Pancreas (tissue), 10 donors: ENCODE results near the gene PHKG1. TPM values are rescaled to one million over a fixed set of nuclear protein-coding genes. Genes with fewer than 3 reads are reported as not detected.
A peak's percentile ranks its signal among the peaks of the same experiment; 100 is the strongest.
"Not testable (repeated sequence)": the region's sequence is repeated elsewhere in the genome, so short reads cannot be mapped to it uniquely, and the experiment has no call there.

Experiments used
- ATAC-seq, 4 donors: fragments of 200-7000 bp; cut with Tn5 transposase; one replicate each; pipeline versions ENCODE4 v1.8.0 to v1.9.1; 2020; ENCODE audit warnings: mild to moderate bottlenecking in 4 of 4, moderate library complexity in 4 of 4
- DNase-seq, 6 donors: peaks; one replicate each; pipeline ENCODE4 v3.0.0-alpha.2; 2020
- FAIRE-seq: peaks from 2 replicates; lab custom pipeline; 2012; peaks lifted over from hg19 to GRCh38; lab: Jason Lieb, UNC
- H3K27ac ChIP-seq, 4 donors: fragments of 200-600 bp; sonication (generic); 1 replicate in 3 of 4; 2 replicates in 1 of 4; pipeline versions ENCODE4 v1.5.0 to v1.8.0; 2020
- H3K27me3 ChIP-seq, 4 donors: fragments of 200-600 bp; one replicate each; pipeline ENCODE4 v1.8.0; 2021
- H3K36me3 ChIP-seq, 3 donors: fragments of 200-600 bp; sonication (generic) in 1 of 3; one replicate each; pipeline versions ENCODE4 v1.5.0 to v1.8.0; 2020 to 2021
- H3K4me1 ChIP-seq, 3 donors: fragments of 200-600 bp; one replicate each; pipeline ENCODE4 v1.8.0; 2021
- H3K4me3 ChIP-seq, 4 donors: fragments of 200-600 bp; sonication (generic) in 2 of 4; one replicate each; pipeline versions ENCODE4 v1.5.0 to v1.8.0; 2020 to 2021
- H3K9me3 ChIP-seq, 4 donors: fragments of 200-600 bp; one replicate each; pipeline ENCODE4 v1.8.0; 2021
- WGBS, 2 donors: extraction: QIAGEN DNeasy Blood & Tissue Kit; methylation state at CpG; one replicate each; pipeline ENCODE4 v1.1.7; 2013; 5-methylcytosine and 5-hydroxymethylcytosine counted together
- intact Hi-C, 3 donors: fragments of 100-400 bp; cut with DNase I; formaldehyde crosslinking; loops; one replicate each; pipeline versions ENCODE4 v1.11.1 to v1.14.2; 2022
- polyA plus RNA-seq, 2 donors: library from polyadenylated mRNA; stranded (reverse); fragments of 200-250 nt; gene quantifications; one replicate each; pipeline ENCODE4 v1.2.3, GENCODE V29; 2013
- total RNA-seq, 6 donors: library from RNA; stranded (reverse); fragmentation: NEBNext Ultra II Directional in 4 of 6; extraction: Animal tissue kit (Norgen Biotek cat#: 25700) in 4 of 6; gene quantifications; one replicate each; pipeline versions ENCODE4 v1.2.1 to v1.2.4, GENCODE V29; 2021 to 2023
- TF ChIP-seq, protein P1 (sequence below), 4 donors: fragments of 200-600 bp; sonication (generic) in 3 of 4; IDR thresholded peaks; one replicate each; pipeline versions ENCODE4 v1.5.0 to v1.8.0; 2021; ENCODE audit warnings: antibody characterized with exemption in 4 of 4
- donor health status: healthy with polysubstance abuse.
- donor health status: DM: no; HTN: no; CAD: no; lungs with moderate emphysema.
- donor health status: DM: no; HTN: no; CAD: no.
- donor health status: control.
- donor health status: control.
- donor health status: Bipolar disorder and iron deficiency.
- donor health status: DM: yes; HTN: yes; CAD: no.
- donor health status: DM: no; HTN: no; CAD: no.
- donor health status: DM: no; HTN: no; CAD: no.
- donor health status: DM: yes; HTN: yes; CAD: no.

The PHKG1 gene
- total and polyA plus RNA-seq, 8 donors: 0.16 to 1.6 (median 0.61) TPM

GRCh38 chr7:56083150-56083785 is 9.5 kb downstream of the PHKG1 start:
- TF ChIP-seq, protein P1, sequence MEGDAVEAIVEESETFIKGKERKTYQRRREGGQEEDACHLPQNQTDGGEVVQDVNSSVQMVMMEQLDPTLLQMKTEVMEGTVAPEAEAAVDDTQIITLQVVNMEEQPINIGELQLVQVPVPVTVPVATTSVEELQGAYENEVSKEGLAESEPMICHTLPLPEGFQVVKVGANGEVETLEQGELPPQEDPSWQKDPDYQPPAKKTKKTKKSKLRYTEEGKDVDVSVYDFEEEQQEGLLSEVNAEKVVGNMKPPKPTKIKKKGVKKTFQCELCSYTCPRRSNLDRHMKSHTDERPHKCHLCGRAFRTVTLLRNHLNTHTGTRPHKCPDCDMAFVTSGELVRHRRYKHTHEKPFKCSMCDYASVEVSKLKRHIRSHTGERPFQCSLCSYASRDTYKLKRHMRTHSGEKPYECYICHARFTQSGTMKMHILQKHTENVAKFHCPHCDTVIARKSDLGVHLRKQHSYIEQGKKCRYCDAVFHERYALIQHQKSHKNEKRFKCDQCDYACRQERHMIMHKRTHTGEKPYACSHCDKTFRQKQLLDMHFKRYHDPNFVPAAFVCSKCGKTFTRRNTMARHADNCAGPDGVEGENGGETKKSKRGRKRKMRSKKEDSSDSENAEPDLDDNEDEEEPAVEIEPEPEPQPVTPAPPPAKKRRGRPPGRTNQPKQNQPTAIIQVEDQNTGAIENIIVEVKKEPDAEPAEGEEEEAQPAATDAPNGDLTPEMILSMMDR (IDR thresholded peaks at IDR 0.05): no peak
- Histone ChIP-seq H3K4me3 (no peak overlapping the region), H3K36me3 (no peaks in the 10 kb centered on the region), H3K9me3 (no peaks in the 10 kb centered on the region), H3K27me3 (no peaks in the 10 kb centered on the region), H3K4me1 (peaks cover 3 to 14% (median 8%) of the 10 kb centered on the region in 3 donors), H3K27ac (no peak overlapping the region)
- ATAC-seq (peak in 2 of 4 donors; percentile 26 to 40), DNase-seq (peak in 5 of 6 donors; percentile 26 to 81 (median 63)), FAIRE-seq (no peak)
- WGBS, 2 donors: 46 to 48% methylated on average over 13 of the region's 13 CpGs
- intact Hi-C loops: no loop called here

GRCh38 chr7:56081626-56082340 is 11.0 kb downstream of the PHKG1 start:
- no peak for FAIRE-seq
- intact Hi-C loops: no loop called here
- Histone ChIP-seq H3K27ac (no peak overlapping the region), H3K4me1 (peaks cover 3 to 14% (median 8%) of the 10 kb centered on the region in 3 donors), H3K36me3 (no peaks in the 10 kb centered on the region), H3K27me3 (no peaks in the 10 kb centered on the region), H3K9me3 (no peaks in the 10 kb centered on the region), H3K4me3 (no peak overlapping the region)
- no peak for DNase-seq
- no peak for ATAC-seq
- 93 to 95% methylated on average over 27 to 29 of the region's 29 CpGs for WGBS, 2 donors
- TF ChIP-seq, protein P1 (IDR thresholded peaks at IDR 0.05): no peak

GRCh38 chr7:56080726-56081435 is 11.9 kb downstream of the PHKG1 start:
- DNase-seq: peak in 1 of 6 donors; percentile 13
- H3K36me3 ChIP-seq, H3K27me3 ChIP-seq, H3K9me3 ChIP-seq, FAIRE-seq, ATAC-seq, H3K4me3 ChIP-seq, intact Hi-C loops: not testable (repeated sequence)
- 93 to 94% methylated on average over 28 of the region's 28 CpGs for WGBS, 2 donors
- peaks cover 3 to 14% (median 8%) of the 10 kb centered on the region in 3 donors for H3K4me1 ChIP-seq
- H3K27ac ChIP-seq: peak overlapping the region in 1 of 4 donors; percentile 64

- H3K4me3 ChIP-seq: no peak overlapping the region
- 6 to 26% methylated on average over 12 of the region's 12 CpGs for WGBS, 2 donors
- no peaks in the 10 kb centered on the region for H3K9me3 ChIP-seq
- intact Hi-C loops: loop anchor here in 1 of 3 donors (10.0 kb wide), 1 partner anchor 75 kb away; no protein-coding TSS in a partner anchor
- H3K36me3 ChIP-seq: no peaks in the 10 kb centered on the region
- peak; percentile 74 to 90 (median 82) for DNase-seq
- H3K27me3 ChIP-seq: no peaks in the 10 kb centered on the region
- H3K27ac ChIP-seq: peak overlapping the region in 2 of 4 donors; percentile 33 to 64
- FAIRE-seq: no peak
- TF ChIP-seq, protein P1 (IDR thresholded peaks at IDR 0.05): peak; percentile 43 to 69 (median 53)
- peaks cover 3 to 14% (median 10%) of the 10 kb centered on the region in 3 donors for H3K4me1 ChIP-seq
- ATAC-seq: peak; percentile 72 to 83 (median 83)
Measured at GRCh38 chr7:56079450-56080185, 13.1 kb downstream of the PHKG1 start.
